Measurements from ENCODE around the gene NSD1.
"Not testable (repeated sequence)": the region's sequence is repeated elsewhere in the genome, so short reads cannot be mapped to it uniquely, and the experiment has no call there.

Gene NSD1

DNA sequence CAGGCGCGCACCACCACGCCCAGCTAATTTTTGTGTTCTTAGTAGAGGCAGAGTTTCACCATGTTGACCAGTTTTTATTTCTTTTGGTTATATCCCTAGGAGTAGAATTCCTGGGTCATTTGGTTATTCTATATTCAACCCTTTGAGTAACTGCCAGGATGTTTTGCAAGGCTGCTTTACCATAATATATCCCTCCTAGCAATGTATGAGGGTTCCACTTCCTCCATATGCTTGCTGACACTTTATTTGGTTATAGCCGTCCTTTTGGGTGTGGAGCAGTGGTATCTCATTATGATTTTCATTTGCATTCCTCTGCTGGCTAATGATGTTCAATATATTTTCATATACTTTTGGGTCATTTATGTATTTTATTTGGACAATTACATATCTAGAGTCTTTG is 88.7 kb downstream of the NSD1 start:
- in situ Hi-C loops (cut with HindIII; ENCODE audit: low sequenced_read_pairs), result no loop called here

DNA sequence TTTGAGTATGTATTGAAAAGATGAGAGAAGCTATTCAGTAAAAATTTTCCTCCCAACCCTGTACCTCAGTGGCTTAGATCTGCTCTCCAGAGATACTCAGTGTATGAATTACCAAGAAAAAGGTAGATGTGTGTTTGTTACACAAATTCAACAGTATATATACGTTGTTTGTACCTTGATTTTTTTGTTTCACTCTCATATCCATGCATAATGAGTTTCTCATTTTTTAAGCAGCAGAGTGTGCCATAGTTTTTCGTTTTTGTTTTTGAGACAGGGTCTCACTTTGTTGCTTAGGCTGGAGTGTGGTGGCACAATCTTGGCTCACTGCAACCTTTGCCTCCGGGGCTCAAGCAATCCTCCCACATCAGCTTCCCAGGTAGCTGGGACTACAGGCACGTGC is 92.2 kb downstream of the NSD1 start:
- in situ Hi-C loops (cut with HindIII; ENCODE audit: low sequenced_read_pairs), result no loop called here

DNA sequence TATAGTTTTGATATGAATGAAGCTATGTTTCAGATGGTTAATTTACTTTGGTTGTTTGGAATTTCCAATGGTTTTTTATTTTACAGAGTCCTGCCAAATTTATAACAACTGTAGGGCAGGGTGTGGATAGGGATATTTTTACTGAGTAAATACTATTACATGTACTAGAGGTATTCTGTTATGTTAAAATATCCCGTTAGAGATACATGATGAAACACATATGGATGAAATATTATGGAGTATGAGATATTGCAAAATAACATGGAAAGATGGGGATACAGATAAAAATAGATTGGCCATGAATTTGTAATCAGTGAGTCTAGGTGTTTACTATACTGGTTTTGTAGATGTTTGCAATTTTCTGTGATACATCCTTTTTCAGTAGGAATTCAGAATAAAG is 93.3 kb downstream of the NSD1 start:
- in situ Hi-C loops (cut with HindIII; ENCODE audit: low sequenced_read_pairs), result no loop called here

DNA sequence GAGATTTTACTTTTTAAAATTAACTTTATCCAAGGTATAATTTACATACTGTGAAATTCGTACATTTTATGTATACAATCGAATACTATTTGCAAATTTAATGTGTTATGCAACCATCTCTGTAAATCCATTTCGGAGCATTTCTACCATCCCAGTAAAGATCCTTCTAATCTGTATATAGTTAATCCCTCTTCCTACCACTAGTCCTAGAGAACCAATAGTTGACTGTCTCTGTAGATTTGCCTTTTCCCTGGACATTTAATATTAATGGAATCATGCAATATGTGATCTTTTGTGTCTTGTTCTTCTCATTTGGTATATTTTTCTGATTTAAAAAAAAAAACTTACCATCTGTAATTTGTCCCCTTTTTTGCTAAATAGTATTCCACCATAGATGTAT is 95.2 kb downstream of the NSD1 start:
- in situ Hi-C loops (cut with HindIII; ENCODE audit: low sequenced_read_pairs), result no loop called here

DNA sequence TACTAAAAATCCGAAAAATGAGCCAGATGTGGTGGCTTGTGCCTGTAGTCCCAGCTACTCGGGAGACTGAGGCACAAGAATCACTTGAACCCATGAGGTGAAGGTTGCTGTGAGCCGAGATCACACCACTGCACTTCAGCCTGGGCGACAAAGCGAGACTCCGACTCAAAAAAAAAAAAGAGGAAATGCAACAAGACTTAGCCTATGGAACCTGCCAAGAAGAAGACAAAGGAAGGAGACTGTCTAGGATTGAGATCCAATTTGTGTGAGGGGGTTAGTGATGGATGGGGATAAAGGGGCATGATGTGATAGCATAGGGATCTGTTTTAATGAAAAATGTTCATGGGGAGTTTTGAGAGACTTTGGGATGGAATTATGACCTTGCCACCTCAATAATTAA is 97.1 kb downstream of the NSD1 start:
- in situ Hi-C loops (cut with HindIII; ENCODE audit: low sequenced_read_pairs), result no loop called here

DNA sequence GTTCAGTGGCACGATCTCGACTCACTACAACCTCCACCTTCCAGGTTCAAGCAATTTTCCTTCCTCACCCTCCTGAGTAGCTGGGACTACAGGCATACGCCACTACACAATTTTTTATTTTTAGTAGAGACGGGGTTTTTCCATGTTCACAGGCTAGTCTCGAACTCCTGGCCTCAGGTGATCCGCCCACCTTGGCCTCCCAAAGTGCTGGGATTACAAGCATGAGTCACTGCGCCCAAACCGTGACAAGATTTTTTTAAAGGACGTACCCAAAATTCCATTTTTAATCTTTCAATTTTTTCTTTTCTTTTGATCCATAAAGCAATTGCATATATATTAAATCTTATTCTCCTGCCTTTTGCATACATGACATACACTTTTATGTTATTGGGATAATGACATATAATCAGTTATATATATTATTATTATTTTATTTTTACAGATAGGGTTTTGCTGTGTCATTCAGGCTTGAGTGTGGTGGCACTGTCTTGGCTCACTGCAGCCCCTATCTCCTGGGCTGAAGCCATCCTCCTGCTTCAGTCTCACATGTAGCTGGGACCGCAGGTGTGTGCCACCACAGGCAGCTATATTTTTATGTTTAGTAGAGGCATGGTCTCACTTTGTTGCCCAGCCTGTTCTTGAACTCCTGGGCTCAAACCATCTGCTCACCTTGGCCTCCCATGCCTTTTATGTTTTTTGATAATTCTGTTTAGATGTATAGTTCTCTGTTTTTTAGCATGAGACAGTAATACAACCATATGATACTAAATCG is 98.1 kb downstream of the NSD1 start:
- in situ Hi-C loops (cut with HindIII; ENCODE audit: low sequenced_read_pairs), result no loop called here

DNA sequence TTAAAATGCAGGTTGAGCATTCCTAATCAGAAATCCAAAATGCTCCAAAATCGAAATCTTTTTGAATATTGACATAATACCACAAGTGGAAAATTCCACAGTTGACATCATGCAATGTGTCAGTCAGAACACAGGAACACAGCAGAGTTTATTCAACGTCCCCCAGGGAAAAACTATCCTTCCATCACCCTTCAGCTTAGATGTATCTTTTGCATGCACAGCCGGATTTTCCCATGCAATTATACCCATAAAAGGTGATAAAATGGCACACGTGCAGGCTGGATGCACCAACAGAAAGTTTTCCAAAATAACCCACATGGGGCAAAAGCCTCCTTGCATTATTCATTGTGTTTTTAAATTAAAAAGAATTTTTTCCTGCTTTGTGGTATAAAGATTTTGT is 98.8 kb downstream of the NSD1 start:
- in situ Hi-C loops (cut with HindIII; ENCODE audit: low sequenced_read_pairs), result no loop called here

DNA sequence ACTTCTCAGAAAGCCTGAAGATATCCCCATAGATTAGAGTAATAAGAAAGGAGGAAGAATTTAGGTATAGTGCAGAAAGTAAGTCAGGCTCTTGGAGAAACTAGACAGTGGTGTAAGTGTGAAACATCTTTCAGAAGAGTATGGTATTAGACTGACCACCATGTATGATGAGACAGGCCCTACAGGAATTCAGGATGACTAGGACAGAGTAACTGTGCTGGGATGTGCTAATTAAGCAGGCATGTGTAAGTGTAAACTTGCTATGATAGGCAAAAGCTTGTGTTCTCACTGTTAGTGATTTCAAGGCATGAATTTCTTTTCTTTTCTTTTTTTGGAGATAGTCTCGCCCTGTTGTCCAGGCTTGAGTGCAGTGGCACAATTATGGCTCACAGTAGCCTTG is 99.2 kb downstream of the NSD1 start:
- in situ Hi-C loops (cut with HindIII; ENCODE audit: low sequenced_read_pairs), result no loop called here

DNA sequence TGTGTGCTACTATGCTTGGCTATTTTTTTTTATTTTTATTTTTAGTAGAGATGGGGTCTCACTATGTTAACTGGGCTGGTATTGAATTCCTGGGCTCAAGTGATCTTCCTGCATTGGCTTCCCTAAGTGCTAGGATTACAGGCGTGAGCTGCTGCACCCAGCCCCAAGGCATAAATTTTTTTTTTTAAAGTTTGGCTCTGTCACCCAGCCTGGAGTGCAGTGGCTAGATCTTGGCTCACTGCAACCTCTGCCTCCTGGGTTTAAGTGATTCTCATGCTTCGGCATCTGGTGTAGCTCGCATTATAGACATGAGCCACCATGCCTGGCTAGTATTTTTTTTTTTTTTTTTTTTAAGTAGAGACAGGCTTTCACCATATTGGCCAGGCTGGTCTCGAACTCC is 99.6 kb downstream of the NSD1 start:
- in situ Hi-C loops (cut with HindIII; ENCODE audit: low sequenced_read_pairs), result no loop called here

DNA sequence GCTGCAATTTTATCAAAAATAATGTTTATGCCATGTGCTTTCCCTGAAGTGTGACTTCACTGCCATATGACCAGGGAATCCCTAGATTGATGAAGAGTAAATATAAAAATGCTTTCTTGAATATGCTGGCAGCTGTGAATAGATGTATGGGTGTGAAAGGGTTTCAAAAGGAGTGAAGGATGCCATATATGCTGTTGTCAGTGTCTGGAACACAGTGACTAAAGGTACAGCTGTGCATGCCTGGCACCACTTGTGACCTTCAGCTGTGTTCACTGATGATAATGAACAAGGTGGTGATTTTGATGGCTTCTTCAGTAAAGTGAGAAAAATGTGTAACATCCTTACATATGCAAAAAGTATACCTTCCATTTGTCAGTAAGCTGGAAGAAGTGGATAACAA is 100.2 kb downstream of the NSD1 start:
- in situ Hi-C loops (cut with HindIII; ENCODE audit: low sequenced_read_pairs), result no loop called here

DNA sequence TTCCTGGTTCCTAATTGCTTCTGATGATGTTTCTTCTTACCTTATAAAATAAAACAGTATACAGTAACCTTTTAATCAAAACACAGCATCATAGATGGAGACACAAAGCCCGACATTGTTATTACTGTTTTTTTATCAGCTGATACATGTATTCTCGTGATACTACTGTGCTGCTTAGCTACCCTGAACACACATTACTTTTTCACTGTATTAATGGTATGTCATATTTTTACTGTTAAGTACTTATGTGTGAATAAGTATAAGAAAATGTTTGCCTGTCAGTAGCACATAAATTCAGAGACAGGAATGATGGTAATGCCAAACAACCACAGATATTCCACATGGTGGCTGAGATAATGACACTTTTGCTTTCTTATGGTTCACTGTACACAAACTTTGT is 101.3 kb downstream of the NSD1 start:
- in situ Hi-C loops (cut with HindIII; ENCODE audit: low sequenced_read_pairs), result no loop called here

DNA sequence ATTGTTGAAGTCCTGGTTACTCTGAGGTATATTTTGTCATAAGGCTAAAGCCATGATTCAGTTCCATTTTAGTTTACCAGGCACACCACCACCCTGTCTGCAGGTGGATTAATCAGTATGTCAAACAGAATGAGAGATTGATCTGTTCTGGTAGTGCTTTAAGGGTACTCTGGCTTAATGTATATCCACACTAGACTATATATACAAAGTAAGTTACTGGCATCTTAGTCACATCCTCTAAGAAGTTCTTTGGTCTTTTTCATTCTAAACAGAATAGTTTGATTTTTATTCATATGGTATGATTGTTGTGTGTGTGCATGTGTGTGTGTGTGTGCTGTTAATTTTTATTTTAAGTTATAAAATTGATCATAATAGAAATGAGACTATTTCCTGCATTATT is 108.2 kb downstream of the NSD1 start:
- in situ Hi-C loops (cut with HindIII; ENCODE audit: low sequenced_read_pairs), result no loop called here

DNA sequence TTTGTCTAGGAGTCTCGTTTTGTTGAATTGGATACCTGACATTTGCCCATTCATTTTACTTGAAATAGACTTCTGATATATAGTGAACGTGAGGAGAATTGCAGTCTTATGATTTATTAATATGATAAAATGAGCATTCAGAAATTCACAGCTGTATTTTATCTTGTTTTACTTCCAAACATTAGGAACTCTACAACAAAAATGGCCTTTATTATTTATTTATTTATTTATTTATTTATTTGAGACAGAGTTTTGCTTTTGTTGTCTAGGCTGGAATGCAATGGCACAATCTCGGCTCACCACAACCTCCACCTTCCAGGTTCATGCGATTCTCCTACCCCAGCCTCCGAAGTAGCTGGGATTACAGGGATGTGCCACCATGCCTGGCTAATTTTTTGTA is 108.7 kb downstream of the NSD1 start:
- in situ Hi-C loops (cut with HindIII; ENCODE audit: low sequenced_read_pairs), result no loop called here

DNA sequence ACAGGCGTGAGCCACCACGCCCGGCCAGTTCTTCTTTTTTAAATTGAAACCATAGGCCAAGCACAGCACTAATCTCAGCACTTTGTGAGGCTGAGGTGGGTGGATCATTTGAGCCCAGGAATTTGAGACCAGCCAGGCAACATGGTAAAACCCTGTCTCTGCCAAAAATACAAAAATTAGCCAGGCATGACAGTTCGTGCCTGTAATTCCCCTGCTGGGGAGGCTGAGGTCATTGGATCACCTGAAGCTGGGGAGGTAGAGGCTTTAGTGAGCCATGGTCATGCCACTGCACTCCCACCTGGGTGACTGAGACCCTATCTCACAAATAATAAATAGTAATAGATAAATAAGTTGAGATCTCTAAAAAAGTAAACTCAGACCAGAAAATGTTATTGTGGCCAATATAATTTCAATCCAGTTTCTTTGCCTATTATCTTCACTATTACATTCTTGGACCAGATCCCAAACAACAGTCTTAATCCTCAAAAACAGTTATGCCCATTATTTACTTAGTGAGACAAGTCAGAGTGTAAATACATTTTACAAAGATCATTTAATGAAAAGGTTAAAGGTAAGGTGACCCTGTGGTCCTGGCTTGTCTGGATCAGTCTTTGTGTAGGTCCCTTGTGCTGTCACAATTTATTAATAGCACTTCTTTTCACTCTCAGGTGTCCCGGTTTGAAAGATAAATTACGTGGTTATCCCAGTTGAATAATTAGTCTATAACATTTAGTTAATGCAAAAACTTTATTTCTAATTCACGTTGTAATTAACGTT is 116.4 kb downstream of the NSD1 start:
- in situ Hi-C loops (cut with HindIII; ENCODE audit: low sequenced_read_pairs), result no loop called here

DNA sequence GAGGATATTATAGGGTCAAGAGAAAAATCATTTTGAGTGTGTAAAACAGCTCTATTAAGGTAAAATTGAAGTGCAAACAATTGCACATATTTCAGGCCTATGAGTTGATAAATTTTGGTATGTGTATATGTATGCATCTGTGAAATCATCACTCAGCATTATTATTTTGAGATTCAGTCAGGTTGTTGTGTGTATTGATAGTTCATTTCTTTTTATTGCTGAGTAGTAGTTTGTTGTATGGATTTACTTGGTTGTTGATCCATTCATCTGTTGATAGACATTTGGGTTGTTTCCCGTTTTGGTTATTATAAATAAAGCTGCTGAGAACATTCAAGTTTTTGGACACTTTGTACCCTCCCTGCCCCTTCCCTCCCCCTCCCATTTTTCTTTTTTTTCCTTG is 119.7 kb downstream of the NSD1 start:
- in situ Hi-C loops (cut with HindIII; ENCODE audit: low sequenced_read_pairs), result no loop called here

DNA sequence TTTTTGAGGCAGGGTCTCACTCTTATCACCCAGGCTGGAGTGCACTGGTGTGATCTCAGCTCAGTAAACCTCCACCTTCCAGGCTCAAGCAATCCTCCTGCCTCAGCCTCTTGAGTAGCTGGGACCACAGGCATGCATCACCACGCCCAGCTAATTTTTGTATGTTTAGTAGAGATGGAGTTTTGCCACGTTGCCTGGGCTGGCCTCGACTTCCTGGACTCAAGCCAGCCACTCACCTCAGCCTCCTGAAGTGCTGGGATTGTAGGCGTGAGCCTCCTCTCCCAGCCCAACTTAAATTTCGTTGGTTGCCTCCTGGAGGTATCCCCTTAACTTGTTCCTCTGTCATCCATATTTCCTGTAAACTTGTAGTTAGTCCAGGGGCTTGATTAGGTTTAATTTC is 122.7 kb downstream of the NSD1 start:
- in situ Hi-C loops (cut with HindIII; ENCODE audit: low sequenced_read_pairs), result no loop called here

DNA sequence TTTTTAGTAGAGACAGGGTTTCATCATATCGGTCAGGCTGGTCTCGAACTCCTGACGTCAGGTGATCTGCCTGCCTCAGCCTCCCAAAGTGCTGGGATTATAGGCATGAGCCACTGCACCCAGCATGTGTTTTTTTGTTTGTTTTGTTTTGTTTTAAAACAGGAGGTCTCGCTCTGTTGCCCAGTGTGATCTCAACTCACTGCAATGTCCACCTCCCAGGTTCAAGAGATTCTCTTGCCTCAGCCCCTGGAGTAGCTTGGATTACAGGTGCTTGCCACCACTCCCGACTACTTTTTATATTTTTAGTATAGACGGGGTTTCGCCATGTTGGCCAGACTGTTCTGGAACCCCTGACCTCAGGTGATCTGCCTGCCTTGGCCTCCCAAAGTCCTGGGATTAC is 125.1 kb downstream of the NSD1 start:
- in situ Hi-C loops (cut with HindIII; ENCODE audit: low sequenced_read_pairs), result not testable (repeated sequence)

DNA sequence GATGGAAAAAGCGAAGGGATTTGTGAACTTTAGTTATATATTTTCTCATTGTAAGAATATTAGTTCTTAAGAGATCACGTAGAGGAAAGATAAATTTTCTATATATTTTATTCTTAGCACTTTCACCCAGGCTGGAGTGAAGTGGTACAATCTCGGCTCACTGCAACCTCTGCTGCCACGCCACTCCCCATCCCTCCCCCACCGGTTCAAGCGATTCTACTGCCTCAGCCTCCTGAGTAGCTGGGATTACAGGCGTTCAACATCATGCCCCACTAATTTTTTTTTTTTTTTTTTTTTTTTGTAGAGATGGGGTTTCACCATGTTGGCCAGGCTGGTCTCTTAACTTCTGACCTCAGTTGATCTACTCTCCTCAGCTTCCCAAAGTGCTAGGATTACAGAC is 127.4 kb downstream of the NSD1 start:
- in situ Hi-C loops (cut with HindIII; ENCODE audit: low sequenced_read_pairs), result no loop called here

DNA sequence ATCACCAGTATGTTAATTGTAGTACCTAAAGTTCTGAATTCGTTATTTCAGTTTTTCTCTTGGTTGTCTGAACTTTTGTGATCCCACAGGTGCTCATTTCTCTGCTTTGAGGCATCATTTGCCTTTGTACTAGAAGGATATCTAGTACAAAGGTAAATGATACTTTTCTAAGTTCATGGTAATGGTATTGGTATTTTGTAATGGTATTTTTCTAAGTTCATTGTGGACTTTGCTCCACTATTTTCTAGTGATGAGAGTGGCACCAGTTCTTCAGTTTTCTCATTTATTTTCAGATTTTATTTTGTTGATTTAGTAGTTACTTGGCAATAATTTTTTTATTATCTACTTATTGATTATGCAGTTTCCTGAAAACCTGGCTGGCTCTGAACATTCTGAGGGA is 127.9 kb downstream of the NSD1 start:
- in situ Hi-C loops (cut with HindIII; ENCODE audit: low sequenced_read_pairs), result no loop called here

DNA sequence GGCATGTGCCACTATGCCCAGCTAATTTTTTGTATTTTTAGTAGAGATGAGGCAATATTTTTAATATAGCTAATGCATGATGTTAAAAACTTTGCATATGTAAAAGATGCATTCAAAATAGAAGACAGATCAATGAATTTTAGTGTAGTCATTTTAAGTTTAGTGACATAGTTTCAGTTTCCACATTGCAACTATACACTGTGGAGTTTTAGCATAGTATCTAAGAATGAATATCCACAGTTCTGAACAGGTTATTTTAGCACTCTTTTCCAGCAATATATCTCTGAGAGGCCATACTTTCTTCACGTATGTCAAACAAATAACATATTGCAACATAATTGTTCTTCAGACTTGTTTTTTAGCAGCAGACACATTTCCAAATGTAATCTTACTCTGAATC is 130.6 kb downstream of the NSD1 start:
- in situ Hi-C loops (cut with HindIII; ENCODE audit: low sequenced_read_pairs), result no loop called here

DNA sequence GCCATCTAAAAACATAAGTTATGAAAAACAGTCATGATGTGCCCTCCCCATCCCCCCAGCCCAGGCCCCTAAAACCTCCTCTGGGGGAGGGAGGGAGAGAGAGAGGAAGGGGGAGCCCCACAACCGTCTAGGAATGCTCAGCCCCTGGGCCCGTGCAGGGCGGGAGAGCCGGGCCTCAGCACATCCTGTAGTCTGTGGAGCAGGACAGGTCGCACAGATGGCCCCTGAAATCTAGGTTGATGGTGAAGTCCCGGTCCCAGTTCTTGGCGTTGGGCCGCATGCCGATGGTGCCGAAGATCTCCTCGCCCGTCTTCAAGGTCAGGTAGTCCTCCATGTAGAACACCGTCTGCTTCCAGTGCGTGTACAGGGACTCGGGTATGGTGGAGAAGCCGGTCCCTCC is 131.8 kb downstream of the NSD1 start:
- in situ Hi-C loops (cut with HindIII; ENCODE audit: low sequenced_read_pairs), result no loop called here

DNA sequence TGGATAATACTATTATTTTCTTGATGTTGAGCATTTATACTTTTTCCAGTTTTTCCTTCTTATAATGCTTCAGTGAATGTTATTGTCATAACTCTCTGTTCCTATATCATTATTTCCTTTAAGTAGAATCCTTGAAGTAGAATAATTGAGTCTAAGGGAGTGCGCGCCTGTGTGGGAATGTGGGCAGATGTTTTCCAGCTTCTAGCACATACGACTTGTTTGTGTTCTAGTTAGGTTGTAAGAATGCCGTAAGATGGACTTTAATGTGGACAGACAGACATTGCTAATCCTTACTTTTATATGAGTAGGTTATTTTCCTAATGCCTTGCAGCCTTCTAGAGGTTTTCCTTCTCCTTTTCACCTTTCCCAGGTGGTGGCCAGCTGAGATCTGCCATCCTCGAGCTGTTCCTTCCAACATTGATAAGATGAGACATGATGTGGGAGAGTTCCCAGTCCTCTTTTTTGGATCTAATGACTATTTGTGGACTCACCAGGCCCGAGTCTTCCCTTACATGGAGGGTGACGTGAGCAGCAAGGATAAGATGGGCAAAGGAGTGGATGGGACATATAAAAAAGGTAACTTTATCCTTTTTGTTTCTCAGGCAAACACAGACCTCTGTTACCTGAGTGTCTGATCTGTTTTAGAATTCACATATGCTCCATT is 135.8 kb downstream of the NSD1 start:
- in situ Hi-C loops (cut with HindIII; ENCODE audit: low sequenced_read_pairs), result no loop called here
